ENCODE results near the gene FAM124A.

Gene FAM124A

DNA sequence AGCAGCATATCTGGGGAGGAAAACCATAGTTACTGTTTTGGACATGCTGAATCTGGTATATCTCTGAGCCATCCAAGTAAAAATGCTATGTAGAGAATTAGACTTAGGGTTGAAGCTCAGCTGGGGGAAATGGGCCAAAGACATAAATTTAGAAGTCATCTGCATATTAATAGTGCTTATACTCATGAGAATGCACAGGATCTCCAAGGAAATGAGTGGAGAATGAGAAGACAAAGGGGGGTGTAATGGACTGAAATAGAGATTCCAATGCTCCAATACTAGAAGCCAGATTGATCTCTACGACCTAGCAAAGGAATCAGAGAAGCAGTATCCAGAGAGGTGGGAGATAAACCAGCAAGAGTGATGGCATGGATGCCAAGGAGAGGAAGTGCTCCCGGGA, 10.3 kb upstream of the FAM124A start:
- Mint-ChIP-seq H3K36me3 (ENCODE audit: low read depth) (no peaks in the 10 kb centered on the region), H3K4me3 (no peak overlapping the region), H3K27ac (no peak overlapping the region), H3K27me3 (ENCODE audit: low read depth, poor library complexity) (peaks cover 54% of the 10 kb centered on the region), H3K9me3 (peaks cover 14% of the 10 kb centered on the region), H3K4me1 (no peaks in the 10 kb centered on the region)
- DNase-seq, result no peak
- TF ChIP-seq, protein P1, sequence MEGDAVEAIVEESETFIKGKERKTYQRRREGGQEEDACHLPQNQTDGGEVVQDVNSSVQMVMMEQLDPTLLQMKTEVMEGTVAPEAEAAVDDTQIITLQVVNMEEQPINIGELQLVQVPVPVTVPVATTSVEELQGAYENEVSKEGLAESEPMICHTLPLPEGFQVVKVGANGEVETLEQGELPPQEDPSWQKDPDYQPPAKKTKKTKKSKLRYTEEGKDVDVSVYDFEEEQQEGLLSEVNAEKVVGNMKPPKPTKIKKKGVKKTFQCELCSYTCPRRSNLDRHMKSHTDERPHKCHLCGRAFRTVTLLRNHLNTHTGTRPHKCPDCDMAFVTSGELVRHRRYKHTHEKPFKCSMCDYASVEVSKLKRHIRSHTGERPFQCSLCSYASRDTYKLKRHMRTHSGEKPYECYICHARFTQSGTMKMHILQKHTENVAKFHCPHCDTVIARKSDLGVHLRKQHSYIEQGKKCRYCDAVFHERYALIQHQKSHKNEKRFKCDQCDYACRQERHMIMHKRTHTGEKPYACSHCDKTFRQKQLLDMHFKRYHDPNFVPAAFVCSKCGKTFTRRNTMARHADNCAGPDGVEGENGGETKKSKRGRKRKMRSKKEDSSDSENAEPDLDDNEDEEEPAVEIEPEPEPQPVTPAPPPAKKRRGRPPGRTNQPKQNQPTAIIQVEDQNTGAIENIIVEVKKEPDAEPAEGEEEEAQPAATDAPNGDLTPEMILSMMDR (IDR thresholded peaks at IDR 0.05), result no peak

DNA sequence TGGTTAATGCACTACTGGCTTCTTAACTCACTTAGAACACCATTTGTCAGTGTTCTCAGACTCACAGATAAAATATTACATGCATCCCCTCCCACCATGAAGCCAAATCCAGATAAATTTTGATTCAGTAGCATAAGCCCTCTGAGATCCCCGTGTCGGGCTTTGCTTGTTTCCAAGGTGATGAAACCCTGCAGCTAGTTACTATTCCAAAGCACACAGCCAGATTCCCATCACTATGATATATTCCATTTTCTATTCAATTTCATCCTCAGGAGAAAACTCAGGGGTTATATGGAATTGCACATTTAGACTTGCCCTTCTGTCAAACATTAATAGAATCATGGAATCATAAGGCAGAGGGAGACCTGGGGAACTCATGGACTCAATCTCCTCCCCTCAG, 9.4 kb upstream of the FAM124A start:
- Mint-ChIP-seq H3K4me1 (no peaks in the 10 kb centered on the region), H3K36me3 (ENCODE audit: low read depth) (no peaks in the 10 kb centered on the region), H3K27ac (no peak overlapping the region), H3K4me3 (no peak overlapping the region), H3K9me3 (peaks cover 18% of the 10 kb centered on the region), H3K27me3 (ENCODE audit: low read depth, poor library complexity) (peaks cover 58% of the 10 kb centered on the region)
- TF ChIP-seq, protein P1 (IDR thresholded peaks at IDR 0.05), result no peak
- no peak for DNase-seq

DNA sequence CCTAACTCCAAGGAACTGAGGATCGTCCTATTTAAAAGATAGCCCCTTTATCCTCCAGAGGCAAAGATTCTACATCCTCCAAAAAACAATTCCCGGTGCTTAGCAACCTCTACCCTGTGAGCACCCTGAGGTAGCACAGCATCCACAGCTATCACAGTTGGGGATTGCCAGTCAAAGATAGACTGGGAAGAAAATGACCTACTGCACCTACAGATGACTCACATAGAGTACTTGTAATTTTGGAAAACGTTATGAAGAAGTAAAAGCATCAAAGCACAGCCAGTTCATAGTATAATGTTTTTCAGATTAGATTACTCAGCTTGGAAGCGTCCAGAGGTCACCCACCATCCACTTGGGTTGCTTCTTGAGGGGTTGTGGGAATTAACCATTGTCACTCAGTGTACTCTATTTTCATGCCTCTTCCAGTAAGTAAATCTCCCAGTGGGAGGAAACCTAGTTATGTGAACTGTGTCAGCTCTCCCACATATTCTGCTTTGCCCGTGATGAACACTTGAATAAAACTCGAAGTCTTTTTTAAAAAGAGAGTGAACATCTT, 8.9 kb upstream of the FAM124A start:
- Mint-ChIP-seq H3K4me3 (no peak overlapping the region), H3K4me1 (no peaks in the 10 kb centered on the region), H3K27ac (no peak overlapping the region), H3K27me3 (ENCODE audit: low read depth, poor library complexity) (peaks cover 58% of the 10 kb centered on the region), H3K9me3 (peaks cover 18% of the 10 kb centered on the region), H3K36me3 (ENCODE audit: low read depth) (no peaks in the 10 kb centered on the region)
- TF ChIP-seq, protein P1 (IDR thresholded peaks at IDR 0.05), result no peak
- DNase-seq, result no peak

DNA sequence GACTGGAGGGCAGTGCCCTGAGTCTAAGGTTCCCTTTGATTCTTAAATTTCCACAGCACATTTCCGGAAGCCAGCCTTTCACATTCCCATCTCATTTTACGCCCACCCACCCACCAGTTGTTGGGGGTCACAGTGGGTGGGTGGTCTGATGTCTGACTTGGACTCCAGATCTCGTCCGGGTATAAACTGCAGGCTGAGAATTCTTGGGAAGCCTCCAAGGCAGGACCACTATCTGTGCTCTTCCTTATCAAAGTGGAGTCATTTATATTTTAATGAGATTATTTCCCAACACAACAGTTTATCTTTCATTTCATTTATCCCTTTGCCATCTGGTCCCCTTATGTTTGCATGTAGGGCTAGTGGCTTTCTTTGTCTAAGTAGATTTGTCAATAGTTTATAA, 3.6 kb upstream of the FAM124A start:
- H3K27me3 Mint-ChIP-seq (ENCODE audit: low read depth, poor library complexity), result peaks cover 72% of the 10 kb centered on the region
- no peak overlapping the region for H3K27ac Mint-ChIP-seq
- TF ChIP-seq, protein P1 (IDR thresholded peaks at IDR 0.05), result no peak
- H3K9me3 Mint-ChIP-seq, result peaks cover 18% of the 10 kb centered on the region
- H3K36me3 Mint-ChIP-seq (ENCODE audit: low read depth), result no peaks in the 10 kb centered on the region
- peaks cover 5% of the 10 kb centered on the region for H3K4me1 Mint-ChIP-seq
- H3K4me3 Mint-ChIP-seq, result no peak overlapping the region
- no peak for DNase-seq

DNA sequence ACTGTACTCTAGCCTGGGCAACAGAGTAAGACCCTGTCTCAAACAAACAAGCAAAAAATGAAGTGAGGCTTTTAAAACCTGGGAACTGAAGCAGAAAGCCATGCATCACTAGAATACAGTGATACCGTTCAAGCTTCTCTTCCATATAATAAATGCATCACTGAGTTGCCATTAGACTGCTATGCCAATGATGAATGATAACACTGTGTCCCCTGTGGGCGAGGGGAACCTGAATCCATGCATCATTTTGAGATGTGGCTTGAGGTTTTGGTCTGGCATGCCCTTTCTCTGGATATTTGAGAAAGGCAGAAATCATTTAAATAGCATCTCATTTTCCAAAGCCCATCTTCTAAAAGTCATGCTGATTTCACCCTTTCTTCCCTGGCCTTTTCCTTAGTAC, 1.5 kb upstream of the FAM124A start:
- peaks cover 15% of the 10 kb centered on the region for H3K9me3 Mint-ChIP-seq
- H3K27me3 Mint-ChIP-seq (ENCODE audit: low read depth, poor library complexity), result peaks cover 77% of the 10 kb centered on the region
- H3K27ac Mint-ChIP-seq, result no peak overlapping the region
- no peak overlapping the region for H3K4me3 Mint-ChIP-seq
- H3K4me1 Mint-ChIP-seq, result peaks cover 5% of the 10 kb centered on the region
- TF ChIP-seq, protein P1 (IDR thresholded peaks at IDR 0.05), result no peak
- H3K36me3 Mint-ChIP-seq (ENCODE audit: low read depth), result no peaks in the 10 kb centered on the region
- DNase-seq, result no peak

DNA sequence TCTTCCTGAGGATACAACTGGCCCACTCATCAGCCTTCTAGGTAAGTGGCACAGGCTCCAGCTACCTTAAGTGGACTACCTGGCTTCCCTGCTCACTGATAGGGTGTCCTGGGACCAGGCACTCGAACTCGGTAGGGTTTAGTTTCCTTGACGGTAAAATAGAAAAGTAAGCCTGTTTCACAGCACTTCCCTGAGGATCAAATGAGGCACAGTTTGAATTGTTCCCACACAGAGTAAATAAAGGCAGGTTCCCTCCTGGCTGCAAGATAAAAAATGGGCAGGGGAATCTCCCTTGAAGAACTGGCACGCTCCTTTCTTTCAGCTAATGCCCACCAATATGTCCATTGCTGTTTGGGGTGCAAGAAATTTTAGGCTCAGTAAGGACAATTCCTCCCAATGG, 1.1 kb upstream of the FAM124A start:
- peak overlapping the region; percentile 81 for H3K4me3 Mint-ChIP-seq
- H3K27me3 Mint-ChIP-seq (ENCODE audit: low read depth, poor library complexity), result peaks cover 77% of the 10 kb centered on the region
- no peak for DNase-seq
- H3K4me1 Mint-ChIP-seq, result peaks cover 5% of the 10 kb centered on the region
- H3K36me3 Mint-ChIP-seq (ENCODE audit: low read depth), result no peaks in the 10 kb centered on the region
- TF ChIP-seq, protein P1 (IDR thresholded peaks at IDR 0.05), result no peak
- no peak overlapping the region for H3K27ac Mint-ChIP-seq
- peaks cover 13% of the 10 kb centered on the region for H3K9me3 Mint-ChIP-seq

All from nephron progenitor cell (in vitro differentiated cells).